Fibroblast of skin of left biceps (primary cell): ENCODE data around the gene TBX5.

Source experiments
- DNase-seq, 2 experiments: peaks; one replicate each; pipeline ENCODE4 v3.0.0-alpha.2; 2013; ENCODE audit warnings: low read depth in 2 of 2

Gene TBX5

DNA sequence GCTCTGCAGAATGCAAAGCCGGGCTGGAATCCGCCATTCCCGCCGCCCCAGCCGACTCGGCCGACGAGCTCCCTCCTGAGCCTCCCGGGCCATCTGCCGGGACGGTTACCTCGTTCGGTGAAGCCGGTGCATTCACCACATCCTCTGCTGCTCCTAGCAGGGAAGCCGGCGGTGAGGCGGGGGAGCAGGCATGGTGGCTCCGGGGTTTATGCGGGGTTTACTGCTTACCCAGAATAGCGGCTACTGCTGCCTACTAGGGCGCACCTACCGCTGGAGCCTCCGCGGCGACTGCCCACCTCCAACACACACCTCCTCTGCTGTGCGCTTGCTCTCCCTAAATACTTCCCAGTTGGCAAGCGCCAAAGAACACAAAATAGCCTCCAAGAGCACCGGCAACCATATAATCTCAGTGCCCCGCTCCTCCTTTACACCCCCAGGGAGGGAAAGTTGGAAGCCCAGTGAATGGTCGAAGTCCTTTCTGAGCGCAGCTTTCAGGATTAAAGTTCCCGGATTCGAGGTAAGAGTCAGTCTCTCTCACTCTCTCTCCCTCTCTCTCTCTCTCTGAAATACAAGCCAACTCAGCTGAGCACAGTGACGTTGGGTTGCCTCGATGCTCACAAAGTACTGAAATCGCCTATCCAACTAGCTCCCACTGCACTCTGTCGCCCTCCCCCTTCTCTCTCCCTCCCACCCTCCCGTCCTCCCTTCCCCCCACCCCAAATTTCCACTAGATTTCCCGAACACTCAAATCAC, at the start of gene TBX5:
Gene TBX5 (minus strand): TSS at position 626 of the 753 bp plus-strand sequence. CDS start 2,246 bp downstream, outside the sequence.
- peak in 1 of 2 experiments; percentile 68 for DNase-seq

DNA sequence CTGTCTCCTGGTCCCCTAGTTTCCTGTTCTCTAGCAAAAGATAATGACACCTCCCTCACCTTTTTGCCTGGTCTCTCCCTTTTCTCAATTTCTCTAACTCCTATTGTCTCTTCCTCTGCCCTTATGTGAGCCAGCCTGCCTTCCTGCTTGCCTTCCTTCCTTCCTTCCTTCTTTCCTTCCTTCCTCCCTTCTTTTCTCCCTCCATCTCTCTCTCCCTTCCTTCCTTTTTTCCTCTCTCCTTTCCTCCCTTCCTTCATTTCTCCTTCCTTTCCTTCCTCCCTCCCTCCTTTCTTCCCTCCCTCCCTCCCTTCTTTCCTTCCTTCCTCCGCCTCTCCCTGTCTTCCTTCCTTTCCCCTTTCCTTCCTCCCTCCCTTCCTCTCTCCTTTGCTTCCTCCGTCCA, 45.7 kb upstream of the TBX5 start:
- no peak for DNase-seq

DNA sequence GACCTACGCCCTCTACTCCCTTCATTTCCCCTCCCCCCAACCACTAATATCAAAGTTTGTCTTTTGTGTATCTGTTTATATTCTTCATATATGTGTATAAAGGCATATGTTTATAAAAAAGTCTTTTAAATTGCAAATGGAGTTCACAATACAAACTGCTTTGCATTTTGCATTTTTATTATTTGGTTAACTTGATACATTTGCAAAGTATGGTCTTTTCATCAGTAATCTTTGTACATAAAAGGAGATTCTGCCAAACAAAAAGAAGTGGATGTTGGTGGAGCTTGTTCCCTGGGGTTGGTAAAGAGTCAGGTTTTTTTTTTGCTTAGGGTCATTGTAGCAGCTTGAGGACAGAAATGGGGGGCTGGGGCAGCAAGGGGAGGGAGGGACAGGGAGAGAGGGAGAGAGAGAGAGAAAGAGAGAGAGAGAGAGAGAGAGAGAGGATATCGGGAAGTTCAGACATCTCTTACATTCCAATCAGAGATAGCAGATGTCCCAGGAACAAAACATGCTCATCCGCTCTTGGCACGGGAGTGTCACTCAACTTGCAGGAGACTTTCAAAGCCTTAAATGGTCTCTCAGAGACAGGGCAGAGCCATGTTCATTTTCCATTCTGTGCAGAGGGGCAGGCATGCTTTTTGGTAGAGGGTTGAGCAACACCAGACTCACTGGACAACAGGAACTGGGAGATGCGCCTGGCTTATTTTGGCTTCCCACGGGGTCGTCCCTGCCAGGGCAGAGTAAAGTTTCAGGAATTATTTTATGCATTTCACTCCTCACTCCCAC, 44.8 kb upstream of the TBX5 start:
- DNase-seq: no peak

DNA sequence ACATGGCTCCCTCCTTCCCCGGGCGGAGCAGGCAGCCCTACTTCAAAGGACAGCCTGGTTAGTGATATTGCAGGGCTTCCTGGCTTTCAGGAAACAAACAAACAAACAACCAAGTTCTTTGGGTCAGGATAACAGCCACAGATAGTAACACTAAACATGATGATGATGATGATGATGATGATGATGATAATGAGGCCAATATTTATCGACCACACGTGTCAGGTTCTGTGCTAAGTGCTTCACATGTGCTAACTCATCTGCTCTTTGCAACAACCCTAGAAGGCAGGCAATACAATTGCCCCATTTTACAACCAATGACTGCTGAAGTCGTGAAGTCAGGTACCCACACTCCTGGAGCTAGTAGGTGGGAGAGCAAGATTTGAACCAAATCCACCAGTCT, 44.1 kb upstream of the TBX5 start:
- DNase-seq: no peak

DNA sequence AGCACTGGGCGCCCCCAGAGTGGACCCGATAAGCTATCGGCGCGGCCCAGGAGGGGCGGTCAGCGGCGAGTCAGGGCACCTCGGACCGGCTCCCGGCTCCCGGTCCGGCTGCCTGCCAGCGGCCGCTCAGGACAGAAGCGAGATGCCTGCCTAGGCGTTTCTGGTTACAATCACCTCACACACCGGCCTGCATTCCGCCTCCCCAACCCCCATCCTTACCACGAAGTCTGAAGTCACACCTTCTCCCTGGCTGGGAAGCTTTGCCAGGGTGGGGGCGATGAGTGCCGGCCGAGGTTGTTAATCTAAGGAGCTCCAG, 42.6 kb upstream of the TBX5 start:
- DNase-seq: no peak

DNA sequence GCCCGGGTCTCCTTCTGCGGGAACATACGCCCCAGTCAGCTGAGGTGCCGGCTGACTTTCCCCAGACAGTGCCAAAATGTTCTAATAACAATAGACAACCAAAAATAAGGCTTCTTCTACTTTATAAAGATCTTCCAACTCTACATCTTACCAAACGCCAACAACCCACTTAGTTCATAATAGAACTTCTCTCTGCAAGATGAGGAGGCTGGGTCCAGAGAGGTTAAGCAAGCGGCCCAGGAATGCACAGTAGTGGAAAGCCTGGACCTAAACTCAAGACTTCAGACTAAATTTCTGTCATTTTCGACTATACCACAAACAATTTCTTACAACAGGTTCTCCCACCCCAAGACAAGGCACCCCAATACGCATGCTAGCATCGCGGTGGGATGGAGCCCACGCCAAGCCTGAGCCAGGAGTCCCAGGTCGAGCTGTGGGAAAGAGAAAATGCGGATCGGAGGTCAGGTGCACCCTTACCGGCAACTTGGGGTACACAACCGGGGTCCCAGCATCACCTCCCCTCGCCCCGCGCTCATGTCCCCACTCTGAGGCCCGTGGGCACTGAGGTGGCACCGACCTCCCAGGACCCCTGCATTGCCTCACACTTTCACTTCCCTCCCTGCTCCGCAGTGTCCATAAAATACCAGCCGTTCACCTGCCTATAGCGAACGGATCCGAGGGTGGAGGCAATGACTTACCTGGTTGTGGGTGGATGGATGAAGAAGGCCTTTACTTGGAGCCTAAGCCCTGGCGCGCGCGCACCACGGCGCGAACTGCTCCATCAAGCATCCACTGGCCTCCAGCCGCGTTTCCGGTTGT, 42.1 kb upstream of the TBX5 start:
- DNase-seq: no peak

DNA sequence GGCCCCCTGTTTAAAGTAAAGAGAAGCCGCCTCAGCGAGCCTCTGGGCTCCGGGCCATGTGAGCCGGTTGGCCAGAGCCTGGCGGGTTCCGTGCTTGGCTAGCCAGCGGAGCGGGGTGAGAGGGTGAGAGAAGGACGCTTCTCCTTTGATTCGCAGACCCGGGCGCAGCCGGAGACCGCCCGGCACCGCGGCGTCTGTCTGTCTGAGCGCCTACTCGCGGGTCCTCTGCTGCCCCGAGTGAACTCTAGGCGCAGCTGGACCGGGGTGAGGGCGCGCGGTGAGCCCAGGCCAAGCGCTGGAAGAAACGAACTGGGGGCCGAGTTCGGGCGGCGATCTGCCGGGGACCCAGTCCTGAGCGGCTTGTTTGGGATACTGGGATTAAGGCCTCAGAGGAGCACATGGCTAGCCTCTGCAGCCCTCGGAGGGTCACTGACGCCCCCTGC, 41.4 kb upstream of the TBX5 start:
- no peak for DNase-seq

DNA sequence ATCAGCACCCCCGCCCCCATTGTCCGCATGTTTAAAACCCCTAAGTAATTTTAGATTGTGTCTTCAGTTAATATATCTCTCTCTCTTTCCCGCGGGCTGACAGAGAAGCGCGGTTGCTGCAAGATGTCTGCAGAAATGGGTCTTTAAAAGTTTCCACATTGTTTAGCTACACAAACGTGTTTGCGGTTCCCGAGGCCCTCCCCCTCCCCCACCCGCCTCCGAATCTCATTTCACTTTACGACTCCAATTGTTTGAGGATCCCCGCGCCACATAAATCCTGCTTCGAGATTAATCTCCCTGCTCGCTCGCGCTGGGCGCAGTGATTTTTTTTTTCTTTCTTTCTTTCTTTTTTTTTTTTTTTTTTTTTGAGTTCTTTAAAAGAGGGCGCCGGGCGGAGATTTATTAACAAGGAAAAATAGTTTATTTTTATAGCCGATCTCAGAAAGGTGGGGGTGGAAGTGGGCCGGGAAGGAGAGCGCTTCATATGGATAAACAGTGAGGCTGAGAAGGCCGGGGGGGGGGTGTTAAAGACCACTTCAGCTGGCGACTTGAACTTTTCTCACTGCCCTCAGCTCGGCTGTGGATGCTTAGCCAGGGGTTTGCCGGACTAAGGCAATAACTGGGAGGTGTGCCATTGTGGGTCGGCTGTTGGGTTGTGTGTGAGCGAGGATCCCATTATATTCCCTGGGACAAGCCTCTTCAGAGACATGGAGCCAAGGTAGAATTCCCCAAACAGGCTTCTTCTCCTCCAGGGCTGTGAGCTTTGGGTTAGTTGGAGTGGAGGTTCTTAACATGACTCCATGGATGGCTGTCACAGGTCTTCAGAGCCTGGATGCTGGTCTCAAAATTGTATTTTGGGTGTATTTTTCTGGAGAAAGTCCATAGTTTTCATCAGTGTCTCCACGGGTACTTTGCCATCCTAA, 39.7 kb upstream of the TBX5 start:
- DNase-seq: no peak

DNA sequence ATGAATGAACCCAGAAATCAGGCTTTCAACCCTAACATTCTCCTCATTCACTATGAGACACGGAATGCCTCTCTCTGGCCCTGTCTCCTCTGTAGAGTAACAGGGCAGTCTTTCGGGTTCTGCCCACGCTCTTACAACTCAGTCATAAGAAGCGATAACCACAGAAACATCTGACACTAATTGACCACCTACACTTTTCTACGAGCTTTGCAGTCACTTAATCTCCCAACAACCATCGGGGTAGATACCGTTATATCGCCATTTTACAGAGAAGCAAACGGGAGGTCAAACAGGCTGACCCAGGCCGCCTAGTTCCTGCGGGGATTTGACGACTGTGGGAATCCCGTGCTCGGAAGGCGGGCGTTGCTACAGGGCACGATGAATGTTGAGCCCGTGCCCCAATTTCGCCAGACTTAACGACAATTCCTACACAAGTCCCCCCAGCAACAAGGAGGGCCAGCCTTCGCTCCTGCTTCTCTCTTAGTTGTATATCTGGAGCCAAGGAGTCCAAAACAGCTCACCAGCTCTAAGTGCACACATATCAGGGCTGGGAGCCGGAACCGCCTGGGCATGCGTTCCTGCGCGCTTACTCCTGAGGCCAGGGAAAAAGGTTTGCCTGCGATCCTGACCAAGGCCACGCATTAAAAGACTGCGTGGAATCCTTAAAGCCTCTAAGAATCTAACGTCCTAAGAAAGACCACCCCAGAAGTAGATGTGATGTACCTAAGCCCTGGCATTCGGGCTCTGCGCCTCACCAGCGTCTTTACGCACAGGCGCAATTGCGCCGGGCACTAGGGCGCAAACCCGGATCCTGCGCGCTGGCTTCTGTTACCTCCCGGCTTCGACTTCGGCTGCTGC, 38.7 kb upstream of the TBX5 start:
- DNase-seq: no peak

DNA sequence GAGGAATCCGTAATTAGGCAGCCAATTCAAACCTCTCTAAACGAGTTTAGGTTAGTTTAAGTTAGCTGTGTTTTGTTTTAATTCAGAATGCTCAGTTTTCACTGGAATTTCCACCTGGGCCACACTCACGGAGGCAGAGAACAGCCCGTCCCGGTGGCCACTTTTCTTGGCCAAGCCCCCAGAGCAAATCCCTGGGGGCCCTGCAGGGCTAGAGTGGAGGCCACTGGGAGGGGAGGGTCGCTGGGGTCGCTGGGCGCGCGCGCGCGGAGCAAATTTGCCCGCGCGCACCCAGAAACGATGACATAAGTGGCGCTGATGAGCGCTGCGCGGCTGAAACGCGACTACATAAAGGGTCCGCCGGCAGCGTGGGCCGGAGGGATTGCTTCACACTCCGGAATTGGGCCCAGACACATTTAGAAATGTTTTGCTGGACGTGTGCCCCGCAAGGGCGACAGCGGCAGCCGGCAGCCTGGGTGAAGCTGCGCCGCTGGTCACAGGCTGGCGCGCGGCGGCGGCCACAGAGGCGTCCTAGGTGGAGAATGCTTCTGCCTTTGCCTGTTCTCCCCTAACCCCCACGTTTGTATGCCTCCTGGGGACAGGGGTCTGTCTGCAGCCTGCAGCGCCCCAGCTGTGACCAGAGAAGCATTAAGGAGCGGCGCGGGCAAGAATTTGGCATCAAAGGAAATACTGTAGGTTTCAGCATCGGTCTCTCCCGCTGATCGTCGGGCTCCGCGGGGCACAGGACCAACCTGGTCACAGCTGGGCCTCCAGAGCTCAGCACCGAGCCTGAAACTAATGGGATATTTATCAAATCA, 37.9 kb upstream of the TBX5 start:
- no peak for DNase-seq

DNA sequence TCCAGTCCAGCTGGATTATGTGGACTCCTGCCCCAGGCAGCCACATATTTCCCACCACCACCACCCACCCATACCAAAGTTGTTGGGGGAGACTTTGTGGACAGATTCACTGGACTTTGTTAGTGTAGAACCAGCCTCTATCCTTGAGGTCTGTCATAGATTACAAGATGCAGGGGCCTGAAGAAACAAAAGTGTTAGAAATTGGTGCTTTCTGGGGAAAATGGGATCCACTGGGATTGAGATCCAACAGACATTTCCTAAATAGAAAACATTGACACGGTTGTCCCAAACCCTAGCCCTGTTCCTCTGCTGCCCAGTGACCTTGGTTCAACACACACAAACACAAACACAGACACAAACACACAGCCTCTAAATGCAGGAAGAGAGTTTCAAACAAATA, 36.6 kb upstream of the TBX5 start:
- no peak for DNase-seq

DNA sequence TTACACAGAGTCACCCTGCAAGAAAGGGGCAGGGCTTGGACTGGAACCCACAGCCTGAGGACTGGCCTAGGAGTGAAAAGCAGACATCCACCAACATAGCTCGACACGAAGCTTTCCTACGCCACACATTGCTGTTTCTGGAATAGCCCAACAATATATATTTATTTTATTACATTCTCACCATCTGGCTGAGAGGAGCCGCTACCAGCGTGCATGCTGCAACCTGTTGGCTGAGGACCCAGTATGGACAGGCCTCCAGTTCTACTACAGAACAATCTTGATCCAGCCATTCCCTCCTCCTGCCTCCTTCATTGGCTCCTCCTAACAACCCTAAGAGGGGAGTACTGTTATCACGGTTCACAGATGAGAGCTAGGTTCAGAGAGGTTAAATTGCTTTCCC, 35.6 kb upstream of the TBX5 start:
- DNase-seq: no peak

DNA sequence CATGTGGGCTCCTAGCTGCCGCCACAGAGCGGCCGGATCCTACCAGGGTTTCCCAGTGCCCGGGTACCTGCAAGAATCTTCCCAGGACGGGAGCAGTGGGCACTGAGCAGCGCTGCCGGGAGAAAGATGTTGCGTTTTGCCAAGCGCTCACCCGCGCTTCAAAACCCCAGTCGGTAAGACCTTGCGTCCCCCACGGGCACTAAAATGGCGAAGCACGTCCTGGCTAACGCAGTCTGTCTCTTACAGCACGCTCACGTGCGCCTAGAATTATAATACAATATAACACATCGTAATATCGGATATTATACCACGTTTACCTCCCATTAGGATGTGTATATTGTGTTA, 35.1 kb upstream of the TBX5 start:
- DNase-seq: no peak

DNA sequence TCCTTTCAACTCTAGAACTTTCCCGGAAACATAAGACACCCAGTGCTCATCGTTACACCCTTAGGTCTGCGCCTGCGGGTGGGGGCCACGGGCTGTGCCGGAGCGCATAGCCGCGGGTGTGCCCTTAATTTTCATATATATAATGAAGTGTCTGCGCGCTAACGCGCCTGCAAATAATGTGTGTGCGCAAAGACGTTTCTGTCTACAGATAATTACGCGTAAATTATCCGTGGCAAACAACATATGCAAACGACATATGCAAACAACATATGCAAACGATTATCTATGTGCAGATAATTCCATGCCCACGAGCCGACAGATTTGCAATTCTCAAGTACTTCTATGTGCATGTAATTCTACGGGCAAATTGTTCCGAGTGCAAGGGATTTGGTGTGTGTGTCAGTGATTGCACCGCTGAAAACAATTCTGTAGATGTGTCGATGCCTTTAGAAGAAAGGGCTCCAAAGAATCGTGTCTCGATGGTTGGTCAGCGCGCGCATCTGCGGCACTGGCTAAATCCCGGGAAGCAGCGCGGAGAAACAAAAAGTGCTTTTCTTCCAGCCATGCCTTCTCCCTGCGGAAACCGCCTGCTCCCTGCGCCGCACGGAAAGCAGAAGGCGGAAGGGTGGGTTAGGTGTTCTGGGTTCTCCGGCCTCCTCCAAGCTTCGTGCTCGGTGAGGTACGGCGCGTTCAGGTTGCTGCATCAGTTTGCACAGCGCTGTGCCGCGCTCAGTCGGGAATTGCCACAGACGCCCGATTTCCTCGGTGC, 34.5 kb upstream of the TBX5 start:
- DNase-seq: no peak

DNA sequence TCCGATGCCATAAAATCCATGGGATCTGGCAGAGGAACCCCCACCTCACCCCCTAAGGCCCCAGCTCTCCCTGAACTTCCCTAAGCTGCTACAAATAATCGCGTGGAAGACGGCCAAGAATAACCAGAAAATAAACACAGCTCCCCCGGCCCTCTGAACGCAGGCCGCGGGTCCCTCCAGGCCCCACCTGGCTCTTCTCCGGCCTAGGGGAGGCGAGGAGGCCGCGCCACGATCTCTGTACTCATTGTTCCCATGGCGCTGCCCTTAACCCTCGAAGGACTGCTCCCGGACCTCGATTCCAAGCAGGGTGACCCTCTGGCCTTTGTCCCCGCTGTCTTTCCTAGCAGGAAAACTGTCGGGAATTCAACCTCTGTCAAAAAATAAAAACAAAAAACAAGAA, 33.9 kb upstream of the TBX5 start:
- no peak for DNase-seq

DNA sequence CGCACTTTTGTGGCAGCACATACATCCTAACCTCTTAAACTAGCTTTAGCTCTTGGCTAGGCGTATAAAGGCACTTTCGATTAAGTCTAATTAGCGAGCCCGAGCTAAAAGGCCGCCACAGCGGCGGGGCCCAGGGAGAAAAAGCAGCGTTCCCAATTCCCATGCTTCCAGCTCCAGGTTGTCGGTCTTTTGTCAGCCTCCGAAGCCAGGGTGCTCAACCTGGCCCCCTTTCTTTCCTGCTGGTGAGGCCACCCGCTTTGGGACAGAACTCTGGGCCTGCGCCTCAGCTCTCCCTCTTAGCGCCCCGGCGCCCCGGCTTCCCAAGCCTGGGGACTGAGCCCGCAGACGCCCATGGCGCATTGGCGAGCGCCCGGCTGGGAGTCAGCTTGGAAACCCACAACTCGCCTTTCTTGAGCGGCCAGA, 33.3 kb upstream of the TBX5 start:
- no peak for DNase-seq

DNA sequence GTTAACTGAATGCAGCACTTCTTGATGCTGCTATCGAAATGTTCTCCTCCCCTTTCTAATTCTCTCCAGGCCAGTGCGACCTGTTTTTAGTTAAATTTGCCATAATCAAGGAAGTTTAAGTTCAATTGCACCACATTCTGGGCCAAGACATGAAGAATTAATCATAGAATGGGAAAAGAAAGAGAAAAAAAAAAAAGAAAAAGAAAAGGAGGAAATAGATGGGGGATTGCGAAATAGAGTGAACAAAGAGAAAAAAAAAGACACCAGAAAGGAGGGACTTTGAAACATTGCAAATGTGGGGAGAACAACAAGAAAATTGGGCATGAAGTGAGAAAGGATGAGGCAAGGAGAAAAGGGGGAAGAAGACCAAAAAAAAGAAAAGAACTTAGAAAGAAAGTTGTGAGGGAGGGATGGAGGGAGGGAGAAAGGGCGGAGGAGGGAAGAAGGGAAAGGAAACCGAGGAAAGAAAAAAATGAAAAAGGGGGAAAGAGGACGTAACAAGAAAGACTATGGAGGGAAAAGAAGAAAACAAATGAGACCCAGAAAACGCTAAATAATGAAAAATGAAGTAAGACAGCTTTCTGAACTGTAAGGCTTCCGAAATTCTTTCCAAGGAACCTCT, 32.8 kb upstream of the TBX5 start:
- DNase-seq: no peak

DNA sequence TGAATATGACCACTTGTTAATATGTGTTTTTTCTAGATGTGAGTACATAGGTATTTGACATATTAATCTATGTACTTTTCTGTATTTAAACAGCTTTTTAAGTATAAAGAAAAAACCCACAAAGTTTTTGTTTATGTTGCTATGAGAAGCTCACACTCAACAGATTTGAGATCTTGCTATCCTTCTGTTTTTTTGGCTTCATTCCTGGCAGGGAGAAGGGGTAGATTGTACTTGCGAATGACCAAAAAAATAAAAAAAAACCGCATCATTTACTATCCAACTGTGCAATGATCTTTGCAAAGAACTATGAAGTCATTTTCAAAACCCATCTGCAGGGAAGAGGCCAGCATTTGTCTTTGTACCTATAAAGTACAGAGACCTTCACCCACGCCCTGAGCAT, 28.4 kb upstream of the TBX5 start:
- DNase-seq: no peak

DNA sequence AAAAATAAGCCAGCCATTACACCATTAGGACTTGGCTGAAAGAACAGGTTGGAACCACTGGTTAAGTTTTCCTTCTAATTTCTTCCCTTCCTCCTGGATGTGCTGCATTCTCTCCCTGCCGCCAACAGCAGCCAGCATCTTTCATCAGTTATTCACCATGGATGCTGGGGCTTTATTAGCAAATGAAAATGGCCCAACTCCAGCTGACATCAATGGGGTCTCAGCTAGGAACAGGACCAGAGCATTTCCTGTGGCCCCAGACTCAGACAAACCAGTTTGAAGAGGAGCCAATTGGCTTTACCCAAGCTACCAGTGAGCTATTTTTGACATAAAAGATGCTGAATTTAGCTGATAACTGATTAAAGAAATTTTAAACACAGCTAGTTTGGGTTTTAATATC, 26.0 kb upstream of the TBX5 start:
- no peak for DNase-seq
